Caki2 (cell line): ENCODE data around the gene FXYD3. TPM values are rescaled to one million over a fixed set of nuclear protein-coding genes. Genes with fewer than 3 reads are reported as not detected.
"Not testable (repeated sequence)": the region's sequence is repeated elsewhere in the genome, so short reads cannot be mapped to it uniquely, and the experiment has no call there.

Experiments used
- DNase-seq: peaks from one replicate; pipeline ENCODE4 v3.0.0-alpha.2; 2015; ENCODE audit warnings: low read depth
- in situ Hi-C: cut with HindIII; loops from 2 replicates; pipeline ENCODE4 v1.10.0; 2016; ENCODE audit warnings: low sequenced_read_pairs, low pct_unique_long_range_greater_than_20kb, mixed read lengths
- total RNA-seq: library from RNA; depleted of rRNA; stranded (reverse); fragments of >200 nt; shearing (Covaris generic); gene quantifications from 2 replicates; pipeline ENCODE4 v1.2.3, GENCODE V29; 2014; ENCODE audit warnings: low replicate concordance

The FXYD3 gene
- total RNA-seq, 1 experiment from 2014 or later = not detected

- in situ Hi-C loops = no loop called here
- DNase-seq = no peak
Observed at GRCh38 chr19:35149463-35149862, 33.8 kb downstream of the FXYD3 start.

DNA sequence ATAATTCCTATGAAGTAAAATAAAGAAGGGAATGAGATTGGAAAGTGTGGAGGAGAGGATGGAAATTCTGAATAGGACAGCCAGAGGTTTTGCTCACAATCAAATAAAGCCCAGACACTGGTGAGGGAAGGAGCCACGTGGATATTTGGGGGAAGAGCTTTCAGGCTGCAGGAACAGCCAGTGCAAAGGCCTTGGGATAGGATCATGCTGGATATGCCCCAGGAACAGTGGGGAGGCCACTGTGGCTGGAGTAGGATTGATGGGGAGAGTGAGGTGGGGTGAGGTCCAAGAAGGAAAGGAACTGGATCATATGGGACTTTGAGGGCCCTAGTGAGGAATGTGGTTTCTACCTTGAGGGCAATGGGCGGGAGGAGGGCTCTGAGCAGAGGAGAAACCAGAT, 34.8 kb downstream of the FXYD3 start:
- in situ Hi-C loops = no loop called here
- DNase-seq = no peak

- no peak for DNase-seq
Observed at GRCh38 chr19:35151273-35152065, 35.8 kb downstream of the FXYD3 start.

GRCh38 chr19:35153129-35153522, 37.5 kb downstream of the FXYD3 start:
- in situ Hi-C loops, DNase-seq: not testable (repeated sequence)

More at GRCh38 chr19:35151273-35152065, 35.8 kb downstream of the FXYD3 start:
- in situ Hi-C loops = no loop called here

DNA sequence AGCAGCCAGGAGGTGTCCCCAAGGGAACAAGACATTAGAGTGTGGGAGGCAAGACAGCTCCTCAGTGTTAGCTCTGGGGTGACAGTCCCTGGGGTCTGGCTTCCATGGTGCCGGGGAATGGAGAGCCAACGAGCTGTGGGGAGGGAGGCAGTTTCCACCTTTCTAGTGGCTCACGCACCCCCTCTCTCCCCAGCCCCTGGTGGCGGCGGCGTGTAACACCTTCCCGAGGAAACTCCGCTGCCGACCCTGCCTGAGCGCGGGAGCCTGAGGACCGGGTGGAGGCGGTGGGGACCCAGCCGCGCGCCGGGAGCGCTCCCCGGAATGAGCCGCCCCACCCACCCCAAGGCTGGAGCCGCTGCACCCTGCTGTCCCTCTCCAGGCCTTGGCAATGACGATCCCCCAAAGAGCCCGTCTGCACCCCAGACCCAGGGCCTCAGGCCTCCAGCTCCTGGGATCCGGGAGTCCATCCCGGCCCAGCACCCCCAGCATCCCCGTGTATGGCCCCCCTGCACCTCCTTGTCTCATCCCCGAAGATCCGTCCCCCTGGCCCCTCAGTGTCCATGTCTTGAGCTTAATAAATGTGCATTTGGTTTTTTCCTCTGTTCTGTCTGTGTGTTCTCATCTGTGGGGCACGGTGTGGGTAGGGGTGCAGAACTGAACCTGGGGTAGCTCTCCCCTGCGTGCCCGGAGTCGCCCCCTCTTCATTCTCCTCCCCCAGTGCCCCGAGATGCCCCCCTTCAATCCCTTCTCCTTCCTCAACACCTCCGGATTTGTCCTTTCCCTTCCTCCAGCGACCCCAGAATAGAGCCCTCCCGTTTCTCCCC, 38.3 kb downstream of the FXYD3 start:
- in situ Hi-C loops = no loop called here
- DNase-seq = no peak

DNA sequence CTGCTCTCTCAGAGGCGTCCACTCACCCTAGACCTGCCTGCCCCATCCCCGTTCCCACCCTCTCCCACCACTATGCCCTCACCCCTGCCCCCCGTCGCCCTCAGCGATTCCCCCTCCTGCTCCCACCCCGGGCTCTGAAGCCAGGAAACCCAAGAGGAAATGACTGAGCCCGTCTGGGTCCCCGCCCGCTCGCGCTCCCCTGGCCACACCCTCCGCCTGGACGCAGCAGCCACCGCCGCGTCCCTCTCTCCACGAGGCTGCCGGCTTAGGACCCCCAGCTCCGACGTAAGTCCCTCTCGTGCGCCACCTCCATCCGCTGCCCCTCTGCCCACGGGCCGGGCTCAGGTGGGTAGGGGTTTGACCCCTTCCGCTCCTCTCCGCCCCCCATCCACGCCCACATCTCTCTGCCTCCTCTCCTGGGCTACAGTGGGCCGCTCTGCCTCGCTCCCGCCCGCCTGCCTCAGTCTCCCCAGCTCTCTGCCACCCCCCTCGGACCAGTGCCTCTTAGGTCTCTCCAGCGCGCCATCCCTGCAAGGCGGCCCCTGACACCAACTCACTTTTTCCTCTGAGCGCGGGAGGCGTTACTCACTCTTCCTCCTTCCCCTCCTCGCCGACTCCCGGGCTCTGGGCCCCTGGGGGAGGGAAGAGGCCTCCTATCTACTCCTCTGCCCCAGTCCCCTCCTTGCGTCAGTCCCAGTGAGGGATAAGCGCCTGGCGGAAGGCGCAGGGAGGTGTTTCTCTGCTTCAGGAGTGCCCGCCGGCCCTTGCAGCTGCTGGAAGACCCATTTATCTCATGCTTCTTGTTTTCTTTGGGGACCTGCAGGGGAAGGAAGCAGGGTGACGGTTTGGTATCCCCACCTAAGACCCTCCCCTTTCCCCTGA, 39.1 kb downstream of the FXYD3 start, which contains the start of gene FXYD5:
Gene FXYD5, plus strand, starts transcription at position 211 of the 882 bp plus-strand sequence. CDS start 816 bp downstream, outside the sequence.
- peak; percentile 69 for DNase-seq
- in situ Hi-C loops = no loop called here

DNA sequence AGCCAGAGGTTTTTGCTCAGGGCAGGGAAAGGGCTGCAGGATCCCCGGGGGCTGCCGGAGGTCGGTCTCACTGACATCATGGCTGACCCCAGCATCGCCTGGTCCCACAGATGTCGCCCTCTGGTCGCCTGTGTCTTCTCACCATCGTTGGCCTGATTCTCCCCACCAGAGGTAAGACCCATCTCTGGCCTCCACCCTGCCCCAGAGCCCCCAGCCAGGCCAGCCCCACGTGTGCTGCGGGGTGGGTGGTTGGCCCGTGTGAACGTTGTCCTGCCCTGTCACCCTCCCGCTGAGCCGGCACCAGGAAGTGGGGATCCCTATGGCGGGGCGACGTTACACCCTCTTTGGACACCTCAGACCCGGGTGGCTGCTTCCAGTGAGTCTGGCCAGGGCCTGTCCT, 39.8 kb downstream of the FXYD3 start:
- in situ Hi-C loops = no loop called here

DNA sequence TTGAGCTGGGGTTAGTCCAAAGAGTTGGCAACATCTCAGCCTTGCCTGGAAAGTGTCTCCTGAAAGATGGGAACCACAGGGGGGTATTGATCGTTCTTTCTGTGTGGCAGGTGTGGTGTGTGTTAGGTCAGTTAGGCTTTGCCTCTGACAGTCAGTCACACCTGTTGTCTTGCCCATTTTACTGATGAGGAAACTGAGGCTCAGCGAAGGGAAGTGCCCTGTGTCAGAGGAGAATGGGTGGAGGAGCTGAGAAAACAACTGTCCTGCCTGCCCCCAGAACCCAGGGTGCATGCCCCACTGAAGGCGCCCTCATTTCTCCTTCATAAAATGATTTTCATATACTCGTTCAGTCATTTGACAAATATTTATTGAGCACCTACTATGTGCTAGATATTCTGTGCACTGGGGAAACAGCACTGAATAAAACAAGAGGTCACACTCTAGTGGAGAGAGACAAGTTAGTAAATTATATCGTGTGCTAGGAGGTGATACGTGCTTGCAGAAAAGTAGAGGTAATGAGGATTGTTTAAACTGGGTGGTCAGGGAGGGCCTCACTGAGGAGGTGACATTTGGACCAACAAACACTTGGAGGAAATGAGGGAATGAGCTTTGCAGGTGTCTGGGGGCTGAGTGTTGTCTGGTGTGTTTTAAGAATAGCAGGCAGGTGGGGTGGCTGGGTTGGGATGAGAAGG, 40.5 kb downstream of the FXYD3 start:
- in situ Hi-C loops = no loop called here
- DNase-seq = no peak

More for the DNA sequence above, 39.8 kb downstream of the FXYD3 start:
- DNase-seq = no peak

DNA sequence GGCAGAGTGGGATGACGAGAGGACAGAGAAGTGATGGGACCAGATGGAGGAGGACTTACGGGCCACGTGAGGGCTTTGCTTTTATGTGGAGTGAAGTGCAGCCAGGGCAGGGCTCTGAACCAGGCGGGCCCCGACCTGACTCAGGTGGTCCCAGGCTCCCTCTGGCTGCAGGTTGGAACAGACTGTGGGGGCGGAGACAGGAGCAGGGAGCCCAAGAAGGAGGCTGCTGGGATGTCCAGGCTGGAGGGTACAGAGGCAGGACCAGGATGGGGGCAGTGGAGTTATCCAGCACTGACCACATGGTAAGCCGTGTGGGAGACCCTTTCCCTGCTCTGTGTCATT, 41.0 kb downstream of the FXYD3 start:
- no peak for DNase-seq
- in situ Hi-C loops = no loop called here

DNA sequence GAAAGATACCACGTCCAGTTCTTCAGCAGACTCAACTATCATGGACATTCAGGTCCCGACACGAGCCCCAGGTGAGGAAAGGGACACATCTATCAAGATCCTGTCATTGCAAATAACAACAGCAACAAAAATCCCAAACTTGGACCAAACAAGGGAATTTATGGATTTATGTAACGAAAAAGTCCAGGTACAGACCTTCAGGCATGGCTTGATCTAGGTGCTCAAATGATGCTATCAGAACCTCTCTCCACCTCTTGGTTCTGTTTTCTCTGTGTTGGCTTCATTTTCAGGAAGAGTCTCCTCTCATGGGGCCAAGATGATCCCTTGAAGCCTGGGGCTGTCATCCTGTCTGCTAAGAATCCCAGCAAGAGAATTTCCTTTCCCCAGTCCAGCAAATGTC, 41.8 kb downstream of the FXYD3 start:
- in situ Hi-C loops = no loop called here
- DNase-seq = no peak

- in situ Hi-C loops = no loop called here
Observed at GRCh38 chr19:35159606-35160005, 44.0 kb downstream of the FXYD3 start.

DNA sequence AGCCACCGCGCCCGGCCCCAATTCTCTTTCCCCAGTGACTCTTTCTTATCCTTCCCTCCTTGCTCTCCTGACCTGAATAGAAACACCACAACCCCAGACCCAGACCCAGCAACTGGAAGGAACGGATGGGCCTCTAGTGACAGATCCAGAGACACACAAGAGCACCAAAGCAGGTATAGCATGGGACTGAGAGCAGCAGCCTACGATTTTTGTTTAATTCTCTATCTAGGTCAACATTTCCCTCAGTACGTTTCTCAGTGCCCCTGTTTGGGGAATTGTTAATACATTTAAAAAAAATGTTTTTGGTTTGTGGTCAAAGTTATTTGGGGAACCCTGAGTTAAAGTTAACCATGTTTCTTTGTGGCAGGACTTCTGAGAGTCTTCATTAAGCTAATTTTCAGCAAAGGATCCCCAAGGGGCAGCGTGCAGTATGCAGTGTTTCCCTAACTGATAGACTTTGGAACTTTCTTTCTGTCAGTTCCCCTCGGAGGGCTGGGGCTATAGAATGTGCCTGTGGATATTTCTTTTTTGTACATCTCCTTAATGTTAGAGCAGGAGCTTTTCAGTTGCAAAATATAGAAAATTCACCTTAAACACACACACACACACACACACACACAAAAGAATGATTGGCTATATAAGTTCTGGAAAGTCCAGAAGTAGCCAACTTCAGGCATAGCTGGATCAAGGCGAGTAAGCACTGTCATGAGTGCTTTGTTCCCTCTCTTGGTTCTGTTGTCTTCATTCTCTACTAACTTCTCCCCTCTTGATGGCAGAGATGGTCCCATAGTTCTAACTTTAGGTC, 45.2 kb downstream of the FXYD3 start:
- in situ Hi-C loops = no loop called here
- no peak for DNase-seq

More at GRCh38 chr19:35159606-35160005, 44.0 kb downstream of the FXYD3 start:
- DNase-seq = no peak

- in situ Hi-C loops = no loop called here
Observed at GRCh38 chr19:35161434-35161743, 45.8 kb downstream of the FXYD3 start.

GRCh38 chr19:35162471-35163326, 47.1 kb downstream of the FXYD3 start:
- no peak for DNase-seq
- in situ Hi-C loops = no loop called here

More at GRCh38 chr19:35161434-35161743, 45.8 kb downstream of the FXYD3 start:
- no peak for DNase-seq

DNA sequence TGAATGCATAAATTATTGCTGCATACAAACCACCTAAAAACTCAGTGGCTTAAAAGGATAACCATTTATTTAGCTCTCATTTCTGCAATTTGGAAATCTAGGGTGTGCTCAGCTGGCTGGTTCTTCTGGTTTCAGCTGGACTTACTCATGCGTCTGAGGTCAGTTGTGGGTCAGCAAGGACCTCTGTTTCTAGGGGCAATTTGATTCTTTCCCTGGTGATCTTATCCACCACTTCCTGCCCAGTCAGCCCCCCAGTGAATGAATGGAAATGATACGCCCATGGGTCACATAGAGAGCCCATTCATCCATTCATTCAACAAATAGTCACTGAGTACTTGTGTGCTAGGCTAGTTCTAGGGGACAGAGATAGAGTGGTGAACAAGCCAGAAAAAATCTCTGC, 48.8 kb downstream of the FXYD3 start:
- DNase-seq = no peak
- in situ Hi-C loops = no loop called here

DNA sequence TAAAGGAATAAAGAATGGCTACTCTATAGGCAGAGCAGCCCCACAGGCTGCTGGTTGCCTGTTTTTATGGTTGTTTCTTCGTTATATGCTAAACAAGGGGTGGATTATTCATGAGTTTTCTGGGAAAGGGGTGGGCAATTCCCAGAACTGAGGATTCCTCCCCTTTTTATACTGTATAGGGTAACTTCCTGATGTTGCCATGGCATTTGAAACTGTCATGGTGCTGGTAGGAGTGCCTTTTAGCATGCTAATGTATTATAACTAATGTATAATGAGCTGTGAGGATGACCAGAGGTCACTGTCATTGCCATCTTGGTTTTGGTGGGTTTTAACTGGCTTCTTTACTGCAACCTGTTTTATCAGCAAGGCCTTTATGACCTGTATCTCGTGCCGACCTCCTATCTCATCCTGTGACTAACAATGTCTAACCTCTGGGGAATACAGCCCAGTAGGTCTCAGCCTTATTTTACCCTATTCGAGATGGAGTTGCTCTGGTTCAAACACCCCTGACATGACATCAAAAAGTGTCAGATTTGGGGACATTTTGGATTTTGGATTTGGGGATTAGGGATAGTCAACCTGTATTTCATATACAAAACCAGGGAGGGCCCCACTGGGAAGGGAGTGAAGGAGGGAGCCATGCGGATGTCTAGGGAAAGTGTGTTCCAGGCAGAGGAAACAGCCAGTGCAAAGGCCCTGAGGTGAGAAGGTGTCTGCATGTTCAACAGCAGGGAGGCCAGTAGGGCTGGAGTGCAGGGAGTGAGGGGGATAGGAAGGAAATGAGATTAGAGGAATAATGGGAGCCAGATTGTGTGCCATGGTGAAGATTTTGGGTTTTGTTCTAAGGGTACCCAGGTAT, 49.8 kb downstream of the FXYD3 start:
- in situ Hi-C loops = no loop called here

More for the DNA sequence above, 49.8 kb downstream of the FXYD3 start:
- DNase-seq = no peak
